A673 (cell line): ENCODE measurements around the gene SOX10.

Experiments
- EZH2 ChIP-seq: fragments of 200-600 bp; sonication (generic); IDR thresholded peaks from 2 replicates; pipeline ENCODE4 v1.6.1; 2017; ENCODE audit warnings: borderline replicate concordance, low read depth, mild to moderate bottlenecking, mixed read lengths, antibody characterized with exemption, low read length; ENCODE audit not compliant: poor library complexity, severe bottlenecking
- TF ChIP-seq, protein P1 (sequence below): fragments of 300-800, 200-600 bp; sonication (generic); conservative IDR thresholded peaks from 2 replicates; pipeline ENCODE4 v1.5.1; 2017; ENCODE audit warnings: low read depth, mild to moderate bottlenecking, antibody characterized with exemption, low read length, moderate library complexity, mixed read lengths

DNA sequence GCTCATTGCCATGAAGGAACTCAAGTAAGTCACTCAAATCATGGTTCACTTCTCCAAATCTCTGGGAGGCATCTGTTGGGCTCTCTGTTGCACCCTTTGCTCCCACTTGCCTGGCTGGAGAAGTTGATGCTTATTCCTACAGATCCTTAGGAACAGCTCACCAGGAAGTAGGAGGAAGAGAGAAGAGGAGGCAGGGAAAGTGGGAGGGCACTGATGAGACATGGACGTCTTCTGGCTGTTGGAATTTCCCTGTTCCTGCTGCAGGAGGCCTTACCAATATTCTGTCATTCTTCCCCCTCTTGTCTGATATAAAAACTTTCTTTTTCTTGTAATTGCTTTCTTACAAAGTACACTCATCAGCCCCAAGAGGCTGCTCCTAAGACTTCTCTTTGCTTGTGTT is 17.2 kb downstream of the SOX10 start:
- TF ChIP-seq, protein P1, sequence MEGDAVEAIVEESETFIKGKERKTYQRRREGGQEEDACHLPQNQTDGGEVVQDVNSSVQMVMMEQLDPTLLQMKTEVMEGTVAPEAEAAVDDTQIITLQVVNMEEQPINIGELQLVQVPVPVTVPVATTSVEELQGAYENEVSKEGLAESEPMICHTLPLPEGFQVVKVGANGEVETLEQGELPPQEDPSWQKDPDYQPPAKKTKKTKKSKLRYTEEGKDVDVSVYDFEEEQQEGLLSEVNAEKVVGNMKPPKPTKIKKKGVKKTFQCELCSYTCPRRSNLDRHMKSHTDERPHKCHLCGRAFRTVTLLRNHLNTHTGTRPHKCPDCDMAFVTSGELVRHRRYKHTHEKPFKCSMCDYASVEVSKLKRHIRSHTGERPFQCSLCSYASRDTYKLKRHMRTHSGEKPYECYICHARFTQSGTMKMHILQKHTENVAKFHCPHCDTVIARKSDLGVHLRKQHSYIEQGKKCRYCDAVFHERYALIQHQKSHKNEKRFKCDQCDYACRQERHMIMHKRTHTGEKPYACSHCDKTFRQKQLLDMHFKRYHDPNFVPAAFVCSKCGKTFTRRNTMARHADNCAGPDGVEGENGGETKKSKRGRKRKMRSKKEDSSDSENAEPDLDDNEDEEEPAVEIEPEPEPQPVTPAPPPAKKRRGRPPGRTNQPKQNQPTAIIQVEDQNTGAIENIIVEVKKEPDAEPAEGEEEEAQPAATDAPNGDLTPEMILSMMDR = no peak
- no peak for TF ChIP-seq EZH2
